ENCODE results near the gene EML4. TPM values are rescaled to one million over a fixed set of nuclear protein-coding genes. Genes with fewer than 3 reads are reported as not detected.
"Not testable (repeated sequence)": the region's sequence is repeated elsewhere in the genome, so short reads cannot be mapped to it uniquely, and the experiment has no call there.

EML4 gene
- polyA plus RNA-seq, 3 donors = 110 to 116 (median 111) TPM

DNA sequence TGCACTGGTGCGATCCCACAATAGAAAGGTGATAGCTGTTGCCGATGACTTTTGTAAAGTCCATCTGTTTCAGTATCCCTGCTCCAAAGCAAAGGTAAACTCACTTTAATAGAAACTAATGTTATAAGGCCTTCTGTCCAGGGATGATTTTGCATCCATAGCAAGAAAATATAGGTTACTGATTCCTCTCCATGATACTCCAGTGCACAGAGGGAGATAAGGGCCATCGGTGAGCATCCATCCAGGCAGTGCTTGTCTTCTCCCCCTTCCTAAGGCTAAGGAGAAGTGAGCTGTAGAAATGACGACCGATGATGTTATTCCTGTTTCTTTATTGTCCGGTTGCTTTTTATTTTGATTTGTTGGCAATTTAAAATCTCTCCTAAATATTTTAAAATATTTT is 159.8 kb downstream of the EML4 start:
- no peak for DNase-seq (ENCODE audit: low read depth in 3 of 3, low spot score in 2 of 3)

DNA sequence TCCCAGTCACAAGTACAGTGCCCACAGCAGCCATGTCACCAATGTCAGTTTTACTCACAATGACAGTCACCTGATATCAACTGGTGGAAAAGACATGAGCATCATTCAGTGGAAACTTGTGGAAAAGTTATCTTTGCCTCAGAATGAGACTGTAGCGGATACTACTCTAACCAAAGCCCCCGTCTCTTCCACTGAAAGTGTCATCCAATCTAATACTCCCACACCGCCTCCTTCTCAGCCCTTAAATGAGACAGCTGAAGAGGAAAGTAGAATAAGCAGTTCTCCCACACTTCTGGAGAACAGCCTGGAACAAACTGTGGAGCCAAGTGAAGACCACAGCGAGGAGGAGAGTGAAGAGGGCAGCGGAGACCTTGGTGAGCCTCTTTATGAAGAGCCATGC is 160.6 kb downstream of the EML4 start:
- DNase-seq (ENCODE audit: low read depth in 3 of 3, low spot score in 2 of 3) = no peak

DNA sequence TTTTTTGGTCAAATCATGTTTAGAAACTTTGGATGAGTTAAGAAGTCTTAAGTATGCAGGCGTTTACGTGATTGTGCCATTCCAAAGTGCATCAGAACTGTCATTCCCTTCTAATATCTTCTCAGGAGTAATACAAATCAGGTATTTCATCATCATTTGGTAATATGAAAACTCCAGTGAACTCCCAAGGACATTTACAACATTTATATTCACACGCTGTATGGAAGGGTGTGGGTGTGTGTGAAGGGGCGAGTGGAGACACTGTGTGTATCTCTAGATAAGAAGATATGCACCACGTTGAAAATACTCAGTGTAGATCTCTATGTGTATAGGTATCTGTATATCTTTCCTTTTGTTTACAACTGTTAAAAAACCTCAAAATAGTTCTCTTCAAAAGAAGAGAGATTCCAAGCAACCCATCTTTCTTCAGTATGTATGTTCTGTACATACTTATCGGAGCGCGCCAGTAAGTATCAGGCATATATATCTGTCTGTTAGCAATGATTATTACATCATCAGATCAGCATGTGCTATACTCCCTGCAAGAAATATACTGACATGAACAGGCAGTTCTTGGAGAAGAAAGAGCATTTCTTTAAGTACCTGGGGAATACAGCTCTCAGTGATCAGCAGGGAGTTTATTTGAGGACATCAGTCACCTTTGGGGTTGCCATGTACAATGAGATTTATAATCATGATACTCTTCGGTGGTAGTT is 162.6 kb downstream of the EML4 start:
- DNase-seq (ENCODE audit: low read depth in 3 of 3, low spot score in 2 of 3) = no peak

DNA sequence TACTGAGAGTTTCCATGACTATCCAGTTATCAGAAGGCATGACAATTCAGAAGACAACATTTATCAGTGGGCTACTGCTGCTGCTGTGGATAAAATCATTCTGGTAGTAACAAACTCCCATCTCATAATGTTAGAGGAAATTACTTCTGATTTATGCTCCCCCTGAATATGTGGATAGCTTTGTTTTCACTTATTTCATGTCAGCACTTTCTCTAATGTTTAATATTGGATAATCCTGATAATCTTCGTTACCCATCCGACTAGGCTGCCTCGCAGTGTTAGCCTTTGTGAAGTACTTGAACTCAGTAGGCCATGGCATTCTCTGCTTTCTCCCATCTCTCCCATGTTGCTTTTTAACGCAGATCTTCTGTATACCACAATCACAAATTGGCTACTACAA is 163.4 kb downstream of the EML4 start:
- no peak for DNase-seq (ENCODE audit: low read depth in 3 of 3, low spot score in 2 of 3)

DNA sequence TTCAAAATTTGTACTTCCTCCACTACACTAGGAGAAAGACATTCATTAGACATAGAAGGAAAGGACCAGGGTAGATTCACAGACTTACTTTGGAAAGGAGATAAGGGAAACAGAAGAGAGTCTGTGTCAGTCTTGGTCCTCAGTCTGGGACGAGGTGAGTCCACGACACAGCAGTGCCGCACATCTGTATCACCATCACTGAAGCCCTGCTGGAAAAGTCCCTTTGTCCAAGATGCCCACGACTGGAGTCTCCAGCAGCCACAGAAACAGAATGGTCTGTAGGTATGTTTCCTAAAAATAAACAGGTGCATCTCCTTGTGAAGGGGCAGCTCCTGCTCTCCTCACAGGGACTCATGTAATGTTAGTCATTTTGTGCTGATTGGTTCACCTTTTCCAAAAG is 164.4 kb downstream of the EML4 start:
- DNase-seq (ENCODE audit: low read depth in 3 of 3, low spot score in 2 of 3) = no peak

DNA sequence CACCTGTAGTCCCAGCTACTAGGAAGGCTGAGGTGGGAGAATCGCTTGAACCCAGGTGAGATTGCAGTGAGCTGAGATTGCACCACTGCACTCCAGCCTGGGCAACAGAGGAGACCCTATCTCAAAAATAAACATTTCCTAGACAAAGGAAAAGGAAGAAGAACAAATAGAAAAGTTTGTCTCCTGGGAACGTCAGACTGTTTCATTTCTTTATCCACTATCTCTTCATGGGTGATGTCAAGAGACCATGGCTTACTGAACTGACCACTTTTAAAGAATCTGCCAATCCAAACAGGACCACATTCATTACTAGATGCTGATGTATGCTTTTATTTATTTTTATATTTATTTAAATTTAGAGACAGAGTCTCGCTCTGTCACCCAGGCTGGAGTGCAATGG is 165.1 kb downstream of the EML4 start:
- no peak for DNase-seq (ENCODE audit: low read depth in 3 of 3, low spot score in 2 of 3)

DNA sequence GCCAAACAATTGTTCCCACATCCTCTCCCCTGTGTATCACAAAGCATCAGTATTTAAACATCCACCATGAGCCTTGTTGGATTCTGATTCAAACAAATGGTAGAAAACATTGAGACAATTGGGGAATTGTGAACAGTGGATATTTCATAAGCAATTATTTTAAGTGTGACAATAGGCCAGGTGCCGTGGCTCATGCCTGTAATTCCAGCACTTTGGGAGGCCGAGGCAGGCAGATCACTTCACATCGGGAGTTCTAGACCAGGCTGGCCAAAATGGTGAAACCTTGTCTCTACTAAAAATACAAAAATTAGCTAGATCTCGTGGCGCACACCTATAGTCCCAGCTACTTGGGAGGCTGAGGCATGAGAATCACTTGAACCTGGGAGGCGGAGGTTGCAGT is 165.7 kb downstream of the EML4 start:
- not testable (repeated sequence) for DNase-seq (ENCODE audit: low read depth in 3 of 3, low spot score in 2 of 3)

DNA sequence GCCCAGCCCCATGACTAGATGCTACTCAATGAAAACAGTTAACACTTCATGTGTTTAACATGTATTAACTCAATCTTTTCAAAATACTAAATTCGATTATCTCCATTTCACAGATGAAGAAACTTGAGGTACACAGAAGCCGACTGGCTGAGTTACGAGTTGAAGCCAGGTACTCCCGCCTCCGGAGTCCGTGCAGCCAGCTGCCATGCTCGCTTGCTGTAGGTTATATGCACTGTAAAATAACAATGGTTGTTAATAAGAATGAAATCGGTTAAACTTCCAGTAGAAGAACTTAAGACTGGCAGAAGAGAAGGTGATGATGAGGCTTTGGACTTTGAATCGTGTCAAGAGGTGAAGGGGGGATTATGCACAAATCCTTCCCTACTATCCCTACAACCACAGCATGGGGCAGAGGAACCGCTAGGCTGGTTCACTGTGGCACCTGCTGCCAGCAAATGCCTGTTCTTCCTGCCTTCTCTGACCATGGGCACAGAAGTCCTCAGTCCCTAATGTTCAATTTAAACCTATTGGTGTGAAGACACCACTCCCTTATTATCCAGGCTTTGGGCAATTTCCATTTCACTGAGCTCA is 166.5 kb downstream of the EML4 start:
- no peak for DNase-seq (ENCODE audit: low read depth in 3 of 3, low spot score in 2 of 3)

DNA sequence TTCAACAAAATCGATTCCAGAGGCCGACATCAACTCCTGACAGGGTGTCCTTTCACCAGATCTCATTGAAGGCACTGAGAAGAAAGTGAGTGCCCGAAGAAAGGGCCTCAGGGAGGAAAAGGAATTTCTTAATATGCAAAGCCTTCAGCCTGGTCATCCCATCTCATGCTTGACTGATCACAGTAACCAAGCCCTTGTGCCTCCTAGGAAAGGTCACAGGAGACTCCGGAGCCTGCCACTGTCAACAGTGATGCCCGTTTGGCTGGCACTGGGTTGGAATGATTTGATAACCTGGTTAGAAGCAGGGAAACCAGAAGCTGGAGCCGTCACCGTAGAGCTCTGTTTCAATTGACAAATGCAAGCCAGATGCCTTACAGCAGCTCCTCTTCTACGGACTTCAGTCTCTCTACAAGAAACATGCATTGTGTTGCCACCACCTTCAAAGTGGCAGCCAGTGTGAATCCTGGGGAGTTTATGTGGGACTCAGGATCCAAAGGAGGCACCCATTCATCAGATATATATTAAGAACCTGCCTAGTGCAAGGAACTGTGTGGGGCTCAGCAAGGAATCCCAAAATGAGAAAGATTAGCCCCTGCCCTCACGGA is 167.3 kb downstream of the EML4 start:
- DNase-seq (ENCODE audit: low read depth in 3 of 3, low spot score in 2 of 3) = no peak

DNA sequence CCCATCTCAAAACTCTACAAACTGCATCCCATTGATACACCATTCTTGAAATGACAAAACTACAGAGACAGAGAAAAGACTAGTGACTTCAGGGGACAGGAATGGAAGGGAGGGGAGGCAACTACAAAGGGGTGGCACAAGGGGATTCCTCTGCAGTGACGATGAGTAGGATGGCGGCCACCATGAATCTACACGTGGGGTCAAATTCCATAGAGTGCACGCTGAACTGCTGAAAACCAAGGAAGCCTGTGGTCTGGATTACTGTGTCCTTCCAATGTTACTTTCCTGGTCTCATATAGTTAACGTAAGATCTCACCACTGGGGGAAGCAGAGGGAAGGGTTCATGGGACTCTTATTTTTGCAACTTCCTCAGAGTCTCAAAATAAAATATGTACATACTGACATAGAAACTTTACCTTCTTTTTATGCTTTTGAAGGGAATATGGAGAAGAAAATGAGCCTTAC is 168.2 kb downstream of the EML4 start:
- DNase-seq (ENCODE audit: low read depth in 3 of 3, low spot score in 2 of 3) = no peak

DNA sequence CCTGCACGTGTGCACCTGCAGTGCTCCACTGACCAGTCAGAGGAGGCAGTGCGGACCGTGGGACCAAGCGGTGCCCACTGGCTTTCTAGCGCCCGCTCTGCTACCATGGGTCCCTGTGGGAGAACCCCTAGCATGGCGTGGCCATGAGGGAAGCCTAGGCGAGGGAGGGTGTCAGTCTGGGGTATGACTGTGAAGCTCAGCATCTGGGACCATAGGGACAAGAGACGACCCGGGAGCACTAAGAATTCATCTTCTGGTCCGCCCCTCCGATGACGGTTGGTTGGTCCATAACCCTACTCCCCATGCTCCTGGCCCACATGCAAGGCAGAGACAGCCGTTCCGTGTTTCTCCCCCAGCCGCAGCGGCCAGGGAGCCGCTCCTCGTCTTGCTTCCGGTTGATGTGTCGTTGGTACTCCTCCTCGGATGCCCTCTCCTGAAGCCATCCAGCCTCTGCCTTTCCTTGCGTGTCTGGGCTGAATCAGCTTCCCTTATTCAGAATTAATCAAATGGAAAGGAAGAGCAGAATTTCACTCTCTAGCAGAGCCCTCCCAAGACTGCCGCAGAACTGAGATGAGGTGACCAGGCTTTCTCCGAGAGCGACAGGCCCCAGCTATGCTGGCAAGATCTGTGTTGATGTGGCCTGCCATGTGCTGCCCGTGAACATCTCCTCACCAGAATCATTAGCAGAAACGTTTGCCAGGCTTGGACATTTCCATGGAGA is 168.9 kb downstream of the EML4 start:
- no peak for DNase-seq (ENCODE audit: low read depth in 3 of 3, low spot score in 2 of 3)

DNA sequence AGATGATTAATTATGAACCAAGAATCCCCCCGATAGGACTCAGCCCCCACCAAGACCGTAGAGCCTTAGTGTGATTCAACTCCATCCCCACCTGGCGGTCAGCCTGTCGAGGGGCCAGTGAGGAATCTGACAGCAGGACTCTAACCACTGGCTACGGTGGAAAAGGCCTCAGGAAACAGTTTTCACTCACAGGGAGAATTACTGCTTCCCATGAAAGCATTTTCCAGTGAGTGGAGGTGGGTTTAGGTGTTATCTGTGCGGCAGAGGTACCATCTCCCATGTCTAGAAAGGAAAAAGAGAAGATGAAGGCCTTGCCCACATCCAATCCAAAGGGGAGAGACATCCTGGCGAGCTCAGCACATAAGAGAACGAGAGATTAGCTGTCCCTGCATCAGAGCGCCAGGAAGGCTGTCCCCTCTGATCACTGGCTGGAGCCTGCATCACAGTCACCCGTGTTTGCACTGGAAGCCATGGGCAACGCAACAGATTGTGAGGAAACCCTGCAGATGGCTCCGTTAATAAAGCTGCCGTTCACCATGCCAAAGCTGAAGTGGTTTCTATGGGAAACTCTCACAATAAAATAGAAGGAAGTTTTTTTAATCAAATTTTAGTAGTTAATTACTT is 169.5 kb downstream of the EML4 start:
- DNase-seq (ENCODE audit: low read depth in 3 of 3, low spot score in 2 of 3) = no peak

DNA sequence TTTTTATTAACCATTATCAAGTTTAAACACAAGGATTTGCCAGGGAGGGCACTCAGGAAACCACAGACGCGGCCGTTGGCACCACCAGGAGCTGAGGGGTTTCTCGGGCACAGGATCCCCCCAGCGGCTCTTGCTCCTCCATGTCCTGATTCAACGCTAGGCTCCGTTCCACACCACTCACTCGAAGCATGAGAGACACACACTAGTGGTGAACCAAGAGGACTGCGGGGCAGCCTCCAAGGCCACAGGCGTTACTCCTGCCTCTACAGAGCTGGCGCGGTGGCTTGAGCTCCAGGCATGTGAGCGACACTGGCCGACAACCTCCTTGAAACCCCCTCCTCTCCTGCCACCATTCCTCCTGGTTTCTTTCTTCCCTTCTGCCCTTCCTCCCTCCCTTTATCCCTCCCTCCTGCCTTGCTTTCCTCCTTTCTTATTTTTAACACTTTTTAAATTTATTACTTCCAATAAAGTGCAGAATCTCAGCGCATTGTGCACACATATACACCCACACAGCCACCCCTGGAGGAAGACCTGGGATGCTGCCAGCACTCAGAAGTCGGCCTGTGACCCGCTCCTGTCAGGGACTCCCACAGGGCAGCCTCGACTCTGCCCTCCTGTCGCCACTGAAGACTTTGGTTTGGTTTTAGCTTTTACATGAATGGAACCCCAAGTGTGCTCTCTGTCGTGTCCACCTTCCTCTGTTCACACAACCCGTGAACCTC is 170.2 kb downstream of the EML4 start:
- no peak for DNase-seq (ENCODE audit: low read depth in 3 of 3, low spot score in 2 of 3)

DNA sequence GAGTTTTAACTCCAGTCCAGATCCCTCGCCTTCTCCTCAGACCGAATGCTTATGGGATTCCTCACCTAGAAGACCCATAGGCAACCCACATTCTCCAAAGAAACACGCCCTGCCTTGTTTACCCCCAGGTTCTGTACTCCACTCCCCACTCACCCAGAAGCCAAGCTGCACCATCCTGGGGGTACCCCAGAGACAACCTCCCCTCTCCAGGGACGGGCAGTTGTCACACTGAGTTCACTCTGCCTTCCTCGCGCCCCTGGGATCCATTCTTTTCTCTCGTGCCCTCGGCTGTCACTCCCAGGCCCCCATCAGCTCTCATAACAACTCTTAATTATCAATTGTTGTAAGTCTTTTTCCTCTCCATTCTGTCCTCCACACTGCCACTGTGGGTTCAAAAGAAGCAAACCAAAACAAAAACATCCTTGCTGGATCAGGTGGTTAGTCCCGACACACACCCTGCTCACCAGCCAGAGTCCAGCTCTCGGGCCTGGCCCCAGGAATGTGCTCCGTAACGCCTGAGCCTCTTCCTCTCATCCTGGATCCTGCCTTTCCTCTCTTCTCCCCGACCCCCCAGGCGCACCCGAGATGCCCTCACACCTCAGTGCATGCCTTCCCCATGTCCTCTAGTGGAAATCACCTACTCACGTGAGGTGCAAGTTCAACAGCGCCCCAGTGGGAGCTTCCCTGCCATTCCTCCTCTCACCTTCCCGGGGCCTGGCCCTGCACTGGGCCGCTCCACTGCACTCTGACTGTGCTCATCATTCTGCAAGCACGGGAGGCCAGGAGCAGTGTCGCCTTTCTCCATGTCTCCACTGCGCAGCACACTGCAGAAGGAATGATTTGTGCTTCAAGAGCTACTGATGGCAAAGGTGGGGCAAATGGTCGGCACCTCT is 171.1 kb downstream of the EML4 start:
- DNase-seq (ENCODE audit: low read depth in 3 of 3, low spot score in 2 of 3) = no peak

DNA sequence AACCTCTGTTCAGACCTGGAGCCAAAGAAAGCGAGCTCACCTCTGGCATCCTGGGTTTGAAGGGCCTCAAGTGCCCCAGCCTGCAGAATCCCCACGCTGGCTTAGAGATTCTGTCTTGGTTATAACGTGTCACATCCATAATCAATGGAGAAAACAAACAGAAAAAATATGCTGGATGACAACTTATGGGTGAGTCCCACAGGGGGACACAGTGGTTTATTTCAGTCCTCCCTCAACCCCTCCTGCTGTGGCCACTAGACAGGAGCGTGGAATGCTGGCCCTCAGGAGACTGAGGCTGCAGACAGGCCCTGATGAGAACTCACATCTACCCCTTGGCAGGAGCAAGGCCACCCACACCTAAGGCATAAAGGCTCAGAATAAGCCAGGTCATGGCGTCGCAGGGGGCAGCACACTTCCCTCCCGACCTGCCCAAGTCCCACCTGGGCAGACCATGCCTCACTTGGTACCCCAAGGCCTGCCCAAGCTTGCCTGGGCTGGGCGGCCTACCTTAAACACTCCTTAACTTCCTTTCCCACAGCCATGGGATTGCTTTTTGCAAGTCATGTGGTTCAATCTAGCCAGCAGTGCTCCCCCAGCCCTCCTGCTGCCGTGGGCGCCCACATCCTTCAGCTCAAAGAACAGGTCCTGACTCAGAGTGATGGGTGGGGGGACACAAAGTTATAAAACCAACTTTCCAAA is 171.9 kb downstream of the EML4 start:
- DNase-seq (ENCODE audit: low read depth in 3 of 3, low spot score in 2 of 3) = no peak

DNA sequence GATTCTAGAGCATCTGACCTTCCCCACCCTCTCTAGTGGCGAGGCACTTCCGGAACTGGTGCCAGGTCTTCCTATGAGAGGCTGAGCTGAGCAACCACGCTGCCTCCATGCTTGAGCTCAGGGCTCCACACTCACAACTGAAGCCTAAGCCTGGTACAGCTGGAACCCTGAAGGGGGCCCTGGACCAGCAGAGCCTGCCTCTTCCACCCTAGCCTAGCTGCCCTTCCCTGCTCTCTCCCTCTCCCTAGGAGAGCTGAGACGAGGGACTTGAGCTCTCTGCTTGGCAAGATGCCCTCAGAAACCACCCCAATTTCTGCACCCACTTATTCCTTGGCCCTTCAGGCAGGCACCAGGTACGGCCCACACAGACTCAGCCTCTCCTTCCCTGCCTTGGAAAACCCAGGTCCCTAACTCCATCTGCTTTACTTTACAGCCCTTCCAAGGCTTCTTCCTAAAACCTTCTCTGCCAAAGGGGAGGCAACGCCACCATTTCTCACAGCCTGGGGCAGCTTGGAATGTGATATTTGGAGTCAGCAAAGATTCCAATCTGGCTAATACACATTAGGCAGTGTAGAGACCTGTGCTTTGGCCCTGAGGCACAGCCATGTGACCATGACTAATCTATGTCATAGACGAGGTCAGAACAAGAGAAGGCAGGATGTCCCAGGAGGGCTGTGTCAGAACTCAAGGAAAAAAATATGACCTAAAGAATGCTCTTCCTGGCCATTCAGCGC is 173.1 kb downstream of the EML4 start:
- no peak for DNase-seq (ENCODE audit: low read depth in 3 of 3, low spot score in 2 of 3)

DNA sequence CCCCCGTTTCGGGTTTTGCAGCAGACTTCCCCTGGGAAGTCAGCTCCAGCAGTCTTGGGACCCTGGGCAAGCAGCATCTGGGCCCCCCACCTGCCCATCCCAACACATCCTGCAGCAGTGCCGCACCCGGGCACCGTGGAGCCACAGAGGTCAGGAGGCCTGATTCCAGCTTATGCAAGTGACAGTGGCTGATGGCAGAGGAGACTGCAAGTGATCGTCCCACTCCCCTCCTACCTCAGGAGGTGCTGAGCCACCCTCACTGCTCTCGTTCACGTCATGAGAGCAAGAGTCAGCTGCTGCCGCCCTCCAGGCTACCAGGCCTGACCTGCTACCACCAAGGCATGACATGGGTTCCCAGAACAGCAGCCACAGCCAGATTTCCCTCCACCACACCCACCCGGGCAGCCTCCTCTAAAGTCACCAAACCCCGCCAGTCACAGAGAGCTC is 173.7 kb downstream of the EML4 start:
- DNase-seq (ENCODE audit: low read depth in 3 of 3, low spot score in 2 of 3) = no peak

DNA sequence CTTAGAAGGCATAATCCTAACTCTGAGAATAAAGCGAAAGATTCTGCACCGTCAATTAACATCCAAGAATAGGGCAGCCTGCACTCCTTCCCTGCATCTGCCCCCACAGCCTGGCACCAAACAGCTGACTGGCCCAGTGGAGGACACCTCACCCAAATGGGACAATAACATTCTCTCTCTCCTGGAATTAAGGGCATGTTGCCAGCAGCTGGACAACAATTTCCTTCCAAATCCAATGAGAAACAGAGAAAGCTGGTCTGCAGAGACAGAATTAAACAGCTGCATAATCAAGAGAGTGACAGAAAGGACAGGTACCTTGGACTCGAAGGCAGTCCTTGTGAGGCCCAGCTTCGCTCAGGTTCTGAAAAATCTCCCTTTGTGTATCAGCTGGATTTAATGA is 176.8 kb downstream of the EML4 start:
- no peak for DNase-seq (ENCODE audit: low read depth in 3 of 3, low spot score in 2 of 3)
